ENCODE data around the gene PTBP1.

The PTBP1 gene

GRCh38 chr19:799076-799881 is 2.0 kb downstream of the PTBP1 start:
- TF ChIP-seq MAX (IDR thresholded peaks at IDR 0.05) (peak; percentile 18; the same call in 1 of the 2 replicates), TCF12 (IDR thresholded peaks at IDR 0.05; ENCODE audit: low read depth) (0 out of 2 replicates have a peak, but pooled peaks have one; percentile 26), TEAD4 (IDR thresholded peaks at IDR 0.05) (no peak)

- TF ChIP-seq ZBTB7A (IDR thresholded peaks at IDR 0.05; ENCODE audit: low read depth) (no peak), EGR1 (IDR thresholded peaks at IDR 0.05) (no peak), REST (IDR thresholded peaks at IDR 0.05; ENCODE audit: low read depth) (no peak), TCF12 (IDR thresholded peaks at IDR 0.05; ENCODE audit: low read depth) (no peak), TEAD4 (IDR thresholded peaks at IDR 0.05) (no peak), FOXM1 (IDR thresholded peaks at IDR 0.05; ENCODE audit: borderline replicate concordance, low read depth) (no peak), RAD21 (IDR thresholded peaks at IDR 0.05; ENCODE audit: low read depth) (no peak), CEBPB (IDR thresholded peaks at IDR 0.05) (no peak), MAX (IDR thresholded peaks at IDR 0.05) (no peak), YY1 (IDR thresholded peaks at IDR 0.05; ENCODE audit: low read depth) (no peak)
Measured at GRCh38 chr19:800360-801029, 3.2 kb downstream of the PTBP1 start.

GRCh38 chr19:801030-801860 is 4.0 kb downstream of the PTBP1 start:
- TF ChIP-seq CREB1 (IDR thresholded peaks at IDR 0.05; ENCODE audit: low read depth) (no peak), REST (IDR thresholded peaks at IDR 0.05; ENCODE audit: low read depth) (no peak), TEAD4 (IDR thresholded peaks at IDR 0.05) (no peak), EP300 (IDR thresholded peaks at IDR 0.05; ENCODE audit: borderline replicate concordance) (no peak)

GRCh38 chr19:801861-802497 is 4.7 kb downstream of the PTBP1 start:
- TF ChIP-seq FOXM1 (IDR thresholded peaks at IDR 0.05; ENCODE audit: borderline replicate concordance, low read depth) (no peak), MAX (IDR thresholded peaks at IDR 0.05) (no peak), EGR1 (IDR thresholded peaks at IDR 0.05) (no peak), CREB1 (IDR thresholded peaks at IDR 0.05; ENCODE audit: low read depth) (no peak), YY1 (IDR thresholded peaks at IDR 0.05; ENCODE audit: low read depth) (no peak), CEBPB (IDR thresholded peaks at IDR 0.05) (no peak), EP300 (IDR thresholded peaks at IDR 0.05; ENCODE audit: borderline replicate concordance) (no peak), TCF12 (IDR thresholded peaks at IDR 0.05; ENCODE audit: low read depth) (no peak), TAF1 (IDR thresholded peaks at IDR 0.05; ENCODE audit: low read depth) (no peak), REST (IDR thresholded peaks at IDR 0.05; ENCODE audit: low read depth) (no peak), NFIC (IDR thresholded peaks at IDR 0.05) (no peak), USF1 (IDR thresholded peaks at IDR 0.05) (no peak), ZBTB7A (IDR thresholded peaks at IDR 0.05; ENCODE audit: low read depth) (no peak), RAD21 (IDR thresholded peaks at IDR 0.05; ENCODE audit: low read depth) (no peak)
